DND-41 (cell line): Measurements from ENCODE around the gene PSEN2.

Experiments
- ATAC-seq: fragments of 200-7000 bp; cut with Tn5 transposase; 3 replicates; pipeline ENCODE4 v1.9.1; 2021; ENCODE audit warnings: low read depth; ENCODE audit not compliant: insufficient read depth
- DNase-seq: peaks from one replicate; pipeline ENCODE4 v3.0.0-alpha.2; 2020
- H2AFZ ChIP-seq: 2 replicates; pipeline ENCODE4 v1.6.0; 2012; ENCODE audit warnings: low read depth, low read length
- H3K27ac ChIP-seq: 2 replicates; pipeline ENCODE4 v1.5.1; 2012; ENCODE audit warnings: low read length, inconsistent platforms
- H3K27me3 ChIP-seq: fragments of 200-600 bp; sonication (generic); 2 replicates; pipeline ENCODE4 v1.6.0; 2012; ENCODE audit warnings: low read length, mild to moderate bottlenecking, inconsistent platforms; ENCODE audit not compliant: insufficient read depth, poor library complexity
- H3K36me3 ChIP-seq: 2 replicates; pipeline ENCODE4 v1.5.1; 2012; ENCODE audit warnings: low read length, inconsistent platforms; ENCODE audit not compliant: insufficient read depth
- H3K4me1 ChIP-seq: 2 replicates; pipeline ENCODE4 v1.5.1; 2012; ENCODE audit warnings: mild to moderate bottlenecking, low read length; ENCODE audit not compliant: insufficient read depth
- H3K4me2 ChIP-seq: 2 replicates; pipeline ENCODE4 v1.6.0; 2012; ENCODE audit warnings: mild to moderate bottlenecking, moderate library complexity, low read length, inconsistent platforms; ENCODE audit not compliant: insufficient read depth
- H3K4me3 ChIP-seq, 2 experiments: fragments of 200-600 bp in 1 of 2; shearing (Covaris generic) in 1 of 2; 2 replicates each; pipeline ENCODE4 v1.5.1; 2012 to 2016; ENCODE audit warnings: inconsistent platforms in 2 of 2, low read length in 2 of 2, mild to moderate bottlenecking in 2 of 2, low read depth in 1 of 2, moderate library complexity in 1 of 2
- H3K79me2 ChIP-seq: 2 replicates; pipeline ENCODE4 v1.6.0; 2012; ENCODE audit warnings: low read length, inconsistent platforms; ENCODE audit not compliant: insufficient read depth
- H3K9ac ChIP-seq: 2 replicates; pipeline ENCODE4 v1.6.0; 2012; ENCODE audit warnings: low read depth, mild to moderate bottlenecking, inconsistent platforms, low read length, moderate library complexity
- H3K9me3 ChIP-seq: 2 replicates; pipeline ENCODE4 v1.5.1; 2012; ENCODE audit warnings: low read length, moderate library complexity, mild to moderate bottlenecking, inconsistent platforms; ENCODE audit not compliant: insufficient read depth, severe bottlenecking
- H4K20me1 ChIP-seq: 2 replicates; pipeline ENCODE4 v1.6.0; 2012; ENCODE audit warnings: low read length; ENCODE audit not compliant: insufficient read depth
- CTCF ChIP-seq: IDR thresholded peaks from 2 replicates; pipeline ENCODE4 v1.5.1; 2012; ENCODE audit warnings: borderline replicate concordance, low read length, moderate library complexity, mild to moderate bottlenecking; ENCODE audit not compliant: poor library complexity, severe bottlenecking; ENCODE audit errors: extremely low read depth
- EZH2 ChIP-seq: IDR thresholded peaks from 3 replicates; pipeline ENCODE4 v1.6.1; 2012; ENCODE audit warnings: borderline replicate concordance, low read depth, mild to moderate bottlenecking, moderate library complexity, low read length, inconsistent platforms; ENCODE audit not compliant: severe bottlenecking

Gene PSEN2

GRCh38 chr1:226884966-226885820, 14.8 kb downstream of the PSEN2 start:
- no peak overlapping the region for H3K27ac ChIP-seq
- no peak overlapping the region for H3K4me3 ChIP-seq
- H3K9me3 ChIP-seq = no peaks in the 10 kb centered on the region
- H3K79me2 ChIP-seq = no peaks in the 10 kb centered on the region
- TF ChIP-seq CTCF (no peak), EZH2 (no peak)
- H4K20me1 ChIP-seq = no peaks in the 10 kb centered on the region
- peaks cover 17% of the 10 kb centered on the region for H3K4me1 ChIP-seq
- no peak overlapping the region for H3K9ac ChIP-seq
- no peak overlapping the region for H2AFZ ChIP-seq
- H3K36me3 ChIP-seq = no peaks in the 10 kb centered on the region
- H3K4me2 ChIP-seq = no peak overlapping the region
- ATAC-seq = no peak
- no peak for DNase-seq
- no peaks in the 10 kb centered on the region for H3K27me3 ChIP-seq

- H3K27ac ChIP-seq = no peak overlapping the region
- ATAC-seq (no peak), DNase-seq (no peak)
- no peak overlapping the region for H2AFZ ChIP-seq
- no peaks in the 10 kb centered on the region for H3K27me3 ChIP-seq
- H3K9ac ChIP-seq = no peak overlapping the region
- no peaks in the 10 kb centered on the region for H3K36me3 ChIP-seq
- H3K4me3 ChIP-seq = no peak overlapping the region
- H4K20me1 ChIP-seq = no peaks in the 10 kb centered on the region
- no peak for TF ChIP-seq EZH2
- no peak for TF ChIP-seq CTCF
- no peaks in the 10 kb centered on the region for H3K79me2 ChIP-seq
- no peaks in the 10 kb centered on the region for H3K9me3 ChIP-seq
- no peak overlapping the region for H3K4me2 ChIP-seq
- peaks cover 17% of the 10 kb centered on the region for H3K4me1 ChIP-seq
Observed at GRCh38 chr1:226886122-226886901, 15.9 kb downstream of the PSEN2 start.

- no peak for TF ChIP-seq CTCF
- no peak for TF ChIP-seq EZH2
Observed at GRCh38 chr1:226887006-226887405, 16.6 kb downstream of the PSEN2 start.

More at GRCh38 chr1:226887006-226887405, 16.6 kb downstream of the PSEN2 start:
- Histone ChIP-seq H3K4me3 (no peak overlapping the region), H3K36me3 (no peaks in the 10 kb centered on the region), H3K4me1 (peaks cover 15% of the 10 kb centered on the region), H3K27ac (no peak overlapping the region), H2AFZ (no peak overlapping the region), H3K27me3 (no peaks in the 10 kb centered on the region), H3K79me2 (no peaks in the 10 kb centered on the region), H4K20me1 (no peaks in the 10 kb centered on the region), H3K9ac (no peak overlapping the region), H3K9me3 (no peaks in the 10 kb centered on the region), H3K4me2 (no peak overlapping the region)
- ATAC-seq = no peak
- no peak for DNase-seq
